ENCODE measurements around the gene YWHAE.

DNA sequence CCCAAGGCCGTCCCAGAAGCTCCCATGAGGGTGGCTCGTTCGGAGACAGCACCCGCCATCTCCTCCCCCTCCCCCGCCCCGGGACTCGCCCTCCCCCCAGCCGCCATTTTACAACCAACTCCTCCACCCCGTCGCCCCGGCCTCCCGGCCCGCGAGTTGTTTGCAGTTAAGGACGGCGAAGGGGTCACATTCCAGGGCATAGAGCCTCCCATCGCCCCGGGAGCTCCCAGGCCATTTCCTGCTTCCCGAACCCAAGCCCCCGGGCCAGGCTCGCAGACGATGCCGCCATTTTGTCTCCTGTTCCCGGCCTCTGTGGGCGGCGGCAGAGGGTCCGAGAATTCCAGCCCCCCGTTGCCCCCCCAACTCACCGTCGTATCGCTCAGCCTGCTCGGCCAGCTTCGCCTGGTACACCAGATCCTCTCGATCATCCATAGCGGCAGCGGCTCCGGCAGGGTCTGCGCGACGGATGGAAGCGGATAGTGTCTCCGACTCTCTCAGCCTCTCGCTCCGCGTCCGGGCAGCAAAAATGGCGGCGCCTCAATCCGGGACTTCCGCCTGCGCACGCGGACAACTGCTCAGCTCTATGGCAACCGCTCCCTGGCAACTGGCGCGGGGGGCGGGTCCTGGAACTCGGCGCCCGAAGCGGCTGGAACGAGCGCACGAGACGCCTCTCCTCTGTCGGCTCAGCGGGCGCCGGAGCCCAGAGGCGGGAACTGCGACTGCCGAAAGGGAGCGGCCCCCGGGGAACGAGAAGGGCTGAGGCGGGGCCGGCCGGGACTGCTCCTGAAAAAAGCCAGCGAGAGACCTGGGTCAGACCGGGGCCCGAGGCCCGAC lies at the start of gene YWHAE:
- TF ChIP-seq, protein P1, sequence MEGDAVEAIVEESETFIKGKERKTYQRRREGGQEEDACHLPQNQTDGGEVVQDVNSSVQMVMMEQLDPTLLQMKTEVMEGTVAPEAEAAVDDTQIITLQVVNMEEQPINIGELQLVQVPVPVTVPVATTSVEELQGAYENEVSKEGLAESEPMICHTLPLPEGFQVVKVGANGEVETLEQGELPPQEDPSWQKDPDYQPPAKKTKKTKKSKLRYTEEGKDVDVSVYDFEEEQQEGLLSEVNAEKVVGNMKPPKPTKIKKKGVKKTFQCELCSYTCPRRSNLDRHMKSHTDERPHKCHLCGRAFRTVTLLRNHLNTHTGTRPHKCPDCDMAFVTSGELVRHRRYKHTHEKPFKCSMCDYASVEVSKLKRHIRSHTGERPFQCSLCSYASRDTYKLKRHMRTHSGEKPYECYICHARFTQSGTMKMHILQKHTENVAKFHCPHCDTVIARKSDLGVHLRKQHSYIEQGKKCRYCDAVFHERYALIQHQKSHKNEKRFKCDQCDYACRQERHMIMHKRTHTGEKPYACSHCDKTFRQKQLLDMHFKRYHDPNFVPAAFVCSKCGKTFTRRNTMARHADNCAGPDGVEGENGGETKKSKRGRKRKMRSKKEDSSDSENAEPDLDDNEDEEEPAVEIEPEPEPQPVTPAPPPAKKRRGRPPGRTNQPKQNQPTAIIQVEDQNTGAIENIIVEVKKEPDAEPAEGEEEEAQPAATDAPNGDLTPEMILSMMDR (IDR thresholded peaks at IDR 0.05): peak in 1 of 4 experiments; percentile 29
- TF ChIP-seq POLR2A (IDR thresholded peaks at IDR 0.05): peak; percentile 91
